GM21529 (cell line): Measurements from ENCODE around the gene EGLN1.

Source experiments
- ATAC-seq: cut with Tn5 transposase; IDR thresholded peaks from one replicate; pipeline ENCODE4 v1.9.1; 2021; ENCODE audit not compliant: unreplicated experiment

Gene EGLN1

DNA sequence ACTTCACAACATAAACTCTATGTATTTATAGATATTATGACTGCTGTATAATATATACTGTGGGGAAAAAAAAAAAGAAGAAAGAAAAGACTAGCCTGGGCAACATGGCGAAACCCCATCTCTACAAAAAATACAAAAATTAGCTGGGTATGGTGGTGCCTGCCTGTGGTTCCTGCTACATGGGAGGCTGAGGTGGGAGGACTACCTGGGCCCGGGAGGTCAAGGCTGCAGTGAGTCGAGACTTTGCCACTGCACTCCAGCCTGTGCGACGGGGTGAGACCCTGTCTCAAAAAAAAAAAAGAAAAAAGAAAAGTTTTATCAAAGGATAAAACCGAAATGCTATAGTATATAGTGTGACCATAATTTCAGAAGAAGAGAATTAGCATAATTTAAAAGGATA, 87.1 kb downstream of the EGLN1 start:
- ATAC-seq: no peak

DNA sequence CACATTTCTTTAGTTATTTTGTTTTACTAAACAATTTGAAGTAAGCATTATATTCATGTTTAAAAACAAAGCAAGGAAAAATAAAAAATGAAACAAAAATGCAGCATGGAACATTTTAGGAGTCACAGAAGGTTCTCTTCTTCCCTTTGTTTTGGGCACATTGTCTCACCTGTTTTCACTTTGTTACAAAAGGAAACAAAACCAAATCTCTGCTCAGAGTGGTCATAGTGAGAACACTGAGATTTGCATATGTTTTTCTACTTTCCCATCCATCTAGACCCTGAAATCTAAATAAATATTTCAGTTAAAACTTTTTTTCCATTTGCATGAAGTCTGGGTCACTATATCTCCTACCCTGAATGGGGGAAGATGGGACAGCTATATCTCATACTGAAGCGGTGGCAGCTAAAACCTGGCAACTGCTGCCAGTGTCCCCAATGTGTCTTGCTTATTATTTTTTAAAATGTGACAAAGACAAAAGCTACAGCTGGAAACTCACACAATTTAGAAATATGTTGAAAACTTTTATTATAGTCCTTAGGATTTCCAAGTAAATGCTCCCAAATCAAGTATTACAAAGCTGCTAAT, 87.9 kb downstream of the EGLN1 start:
- ATAC-seq: peak; percentile 38

DNA sequence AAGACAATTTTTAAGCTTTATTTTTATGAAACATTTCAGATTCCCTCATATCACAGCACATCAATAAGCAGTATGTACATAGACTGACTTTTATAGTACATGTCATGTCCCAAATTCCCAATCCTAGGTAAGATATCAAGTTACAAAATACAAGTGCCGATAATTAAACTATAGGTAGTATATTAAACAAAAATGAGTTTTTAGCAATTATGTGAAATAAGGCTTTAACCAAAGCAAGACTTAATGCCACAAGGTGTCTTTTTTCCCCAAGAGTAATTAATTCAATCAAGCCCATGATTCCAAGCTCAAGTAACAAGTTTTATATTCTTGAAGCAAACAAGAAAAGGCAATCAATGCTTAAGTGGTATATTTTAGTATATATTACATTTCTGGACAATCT, 89.3 kb downstream of the EGLN1 start:
- no peak for ATAC-seq

DNA sequence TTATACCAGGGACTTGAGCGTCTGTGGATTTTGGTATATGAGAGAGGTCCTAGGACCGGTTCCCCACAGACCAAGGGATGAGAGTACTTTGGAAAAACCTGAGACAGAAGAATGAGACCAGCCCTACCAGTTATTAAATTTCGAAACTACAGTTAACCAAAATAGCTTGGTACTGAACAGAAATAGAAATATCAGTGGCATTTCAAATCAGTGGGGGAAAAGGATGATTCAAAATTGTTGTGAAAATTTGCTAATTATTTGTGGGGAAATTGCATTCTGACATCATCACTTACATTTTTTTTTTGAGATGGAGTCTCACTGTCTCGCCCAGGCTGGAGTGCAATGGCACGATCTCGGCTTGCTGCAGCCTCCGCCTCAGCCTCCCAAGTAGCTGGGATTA, 92.6 kb downstream of the EGLN1 start:
- ATAC-seq: no peak

DNA sequence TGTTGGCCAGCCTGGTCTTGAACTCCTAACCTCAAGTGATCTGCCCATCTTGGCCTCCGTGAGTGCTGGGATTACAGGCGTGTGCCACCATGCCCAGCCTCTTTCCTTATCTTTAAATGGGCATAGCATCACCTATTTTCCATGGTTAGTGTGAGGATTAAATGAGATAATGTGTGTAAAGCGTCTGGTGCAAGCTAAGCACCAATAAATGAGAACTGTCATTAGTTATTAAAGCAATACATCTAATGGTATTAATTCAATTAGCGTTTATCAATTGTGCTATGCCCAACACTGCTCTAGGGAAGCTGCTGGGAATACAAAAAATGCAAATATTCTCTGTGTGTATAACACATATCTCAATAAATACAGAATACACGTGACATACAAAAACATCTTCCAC, 94.5 kb downstream of the EGLN1 start:
- ATAC-seq: no peak

DNA sequence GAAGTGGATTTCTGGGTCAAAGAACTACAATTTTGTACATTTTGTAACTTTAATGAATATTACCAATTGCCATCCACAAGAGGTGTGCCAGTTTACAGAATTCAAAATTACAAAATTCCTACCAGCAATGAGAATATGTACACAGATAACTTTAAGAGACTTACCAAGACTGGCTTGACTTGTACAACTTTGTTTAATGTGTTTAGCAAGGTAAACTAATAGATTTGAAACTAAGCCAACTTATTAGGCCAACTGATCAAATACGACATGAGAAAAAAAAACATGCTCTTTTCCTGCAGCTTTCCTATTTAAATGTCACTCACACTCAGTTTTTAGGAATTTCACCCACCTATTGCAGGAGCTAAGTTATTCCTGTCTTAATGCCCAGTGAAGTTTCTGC, 95.8 kb downstream of the EGLN1 start:
- ATAC-seq: no peak

DNA sequence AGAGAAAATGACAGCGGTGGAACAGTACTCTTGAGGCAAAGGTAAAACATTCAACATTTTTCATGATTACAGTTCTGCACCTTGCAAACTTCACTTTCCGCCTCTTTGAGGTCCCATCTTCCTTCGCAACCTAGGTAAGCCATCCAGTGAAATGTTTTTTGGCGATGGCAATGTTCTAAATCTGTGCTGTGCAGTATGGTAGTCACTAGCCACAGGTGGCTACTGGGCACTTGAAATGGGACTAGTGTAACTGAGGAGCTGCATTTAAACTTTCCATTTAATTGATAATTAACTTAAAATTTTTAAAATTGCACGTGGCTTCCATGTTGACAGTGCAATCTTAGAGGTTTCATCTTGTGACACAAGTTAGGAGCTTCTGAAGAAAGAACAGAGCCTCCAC, 97.4 kb downstream of the EGLN1 start:
- ATAC-seq: no peak

DNA sequence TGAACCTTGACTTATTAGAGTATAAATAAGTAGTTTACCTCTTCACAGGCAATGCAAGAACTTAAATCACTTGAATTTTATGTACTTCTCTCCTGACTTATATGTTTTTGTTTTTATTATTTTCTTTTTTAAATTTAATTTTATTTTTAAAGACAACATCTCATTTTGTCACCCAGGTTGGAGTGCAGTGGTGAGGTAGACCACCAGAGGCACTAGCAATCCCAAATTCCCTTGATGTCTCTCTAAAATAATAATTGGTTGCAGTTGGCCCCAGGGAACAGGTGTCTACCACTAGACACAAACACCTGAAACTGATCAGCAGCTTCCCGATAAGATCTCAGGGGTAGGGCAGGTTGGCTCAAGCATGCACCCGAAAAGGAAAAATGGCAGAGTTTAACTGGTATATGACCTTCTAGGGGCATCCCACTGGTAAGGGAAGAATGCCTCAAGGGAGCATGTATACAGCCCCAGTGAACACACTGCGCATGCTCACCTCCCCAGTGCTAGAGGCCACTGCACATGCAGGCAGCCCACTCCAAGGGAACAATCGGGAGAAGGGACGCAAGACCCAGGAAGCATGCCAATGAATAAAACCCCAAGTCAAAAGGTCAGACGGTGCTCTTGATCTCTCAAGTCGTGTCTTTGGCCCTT, 99.1 kb downstream of the EGLN1 start:
- no peak for ATAC-seq

DNA sequence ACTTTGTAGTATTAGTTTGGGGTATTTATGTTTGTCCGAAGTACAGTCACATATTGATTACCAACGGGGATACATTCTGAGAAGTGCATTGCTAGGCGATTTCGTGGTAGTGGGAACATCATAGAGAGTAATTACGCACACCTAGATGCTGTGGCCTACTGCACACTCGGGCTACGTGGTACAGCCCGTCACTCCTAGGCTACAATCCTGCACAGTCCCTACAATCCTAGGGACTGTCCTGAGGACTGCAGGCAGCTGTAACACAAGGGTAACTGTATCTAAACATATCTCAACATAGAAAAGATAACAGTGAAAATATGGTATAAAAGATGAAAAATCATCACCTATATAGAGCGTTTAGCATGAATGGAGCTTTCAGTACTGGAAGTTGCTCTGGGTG, 103.0 kb downstream of the EGLN1 start:
- ATAC-seq: no peak

DNA sequence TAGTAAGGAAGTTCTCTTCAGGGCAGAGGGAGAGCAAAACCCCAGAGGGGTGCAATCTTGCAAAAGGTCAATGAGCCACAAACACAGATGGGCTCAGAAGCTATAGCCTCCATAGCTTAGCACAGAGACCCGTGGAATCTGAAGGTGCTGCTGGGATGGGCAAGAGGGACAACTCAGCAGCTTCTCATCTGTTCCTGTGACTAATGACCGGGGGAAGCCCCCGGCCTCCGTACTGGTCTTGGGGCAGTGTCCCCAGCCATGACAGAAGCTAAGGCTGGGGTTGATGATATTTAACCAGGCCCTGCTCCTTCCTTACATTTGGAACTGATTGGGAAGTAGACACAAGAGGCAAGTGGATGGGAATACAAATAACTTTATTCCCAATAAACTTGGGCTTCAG, 103.5 kb downstream of the EGLN1 start:
- ATAC-seq: no peak

DNA sequence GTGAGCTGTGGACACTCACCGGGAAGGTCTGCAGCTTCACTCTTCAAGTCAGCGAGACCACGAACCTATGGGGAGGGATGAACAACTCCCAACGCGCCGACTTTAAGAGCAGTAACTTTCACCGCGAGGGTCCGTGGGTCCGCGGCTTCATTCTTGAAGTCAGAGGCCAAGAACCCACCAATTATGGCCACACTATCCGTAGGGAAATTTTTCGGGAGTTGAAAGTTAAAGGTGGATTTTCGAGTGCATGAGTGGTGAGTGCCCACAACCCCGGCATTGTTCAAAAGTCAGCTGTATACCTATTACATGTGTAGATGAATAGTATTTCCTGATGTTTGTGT, 104.1 kb downstream of the EGLN1 start:
- no peak for ATAC-seq

DNA sequence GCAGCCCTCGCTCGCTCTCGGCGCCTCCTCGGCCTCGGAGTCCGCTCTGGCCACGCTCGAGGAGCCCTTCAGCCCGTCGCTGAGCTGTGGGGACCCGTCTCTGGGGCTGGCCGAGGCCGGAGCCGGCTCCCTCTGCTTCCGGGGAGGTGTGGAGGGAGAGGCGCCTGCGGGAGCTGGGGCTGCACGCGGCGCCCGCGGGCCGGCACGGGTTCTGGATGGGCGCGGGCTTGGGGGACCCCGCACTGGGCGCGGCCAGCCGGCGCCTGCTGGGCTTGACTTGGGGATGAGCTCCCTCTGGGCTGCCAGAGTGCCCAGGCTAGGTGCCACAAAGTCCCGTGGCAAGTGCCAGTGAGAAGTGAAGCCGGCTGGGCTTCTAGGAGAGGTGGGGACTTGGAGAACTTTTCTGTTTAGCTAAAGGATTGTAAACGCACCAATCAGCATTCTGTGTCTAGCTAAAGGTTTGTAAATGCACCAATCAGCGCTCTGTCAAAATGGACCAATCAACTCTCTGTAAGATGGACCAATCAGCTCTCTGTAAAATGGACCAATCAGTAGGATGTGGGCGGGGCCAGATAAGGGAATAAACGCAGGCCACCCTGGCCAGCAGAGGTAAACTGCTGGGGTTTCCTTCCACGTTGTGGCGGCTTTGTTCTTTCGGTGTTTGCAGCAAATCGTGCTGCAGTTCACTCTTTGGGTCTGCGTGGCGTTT, 104.6 kb downstream of the EGLN1 start:
- no peak for ATAC-seq

DNA sequence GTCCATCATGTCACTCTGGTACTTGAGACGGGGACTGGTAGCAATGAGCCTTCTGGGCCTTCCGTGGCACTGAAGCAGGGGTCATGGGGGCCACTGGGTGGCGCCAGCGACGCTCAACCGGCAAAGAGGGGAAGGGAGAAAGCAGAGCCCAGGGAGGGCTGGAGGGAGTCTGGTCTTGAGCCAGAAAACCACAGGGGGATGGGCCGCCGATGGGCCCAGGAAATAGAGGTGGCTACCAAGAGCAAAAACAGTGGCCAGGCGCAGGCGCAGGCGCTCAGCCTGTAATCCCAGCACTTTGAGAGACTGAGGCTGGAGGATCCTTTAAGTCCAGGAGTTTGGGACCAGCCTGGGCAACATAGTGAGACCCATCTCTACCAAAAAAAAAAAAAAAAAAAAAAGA, 106.2 kb downstream of the EGLN1 start:
- peak; percentile 91 for ATAC-seq
